DOHH2 (cell line): ENCODE measurements around the gene ELOA.

Source experiments
- CTCF ChIP-seq: fragments of 200-600 bp; sonication (generic); IDR thresholded peaks from one replicate; pipeline ENCODE4 v1.5.1; 2014; ENCODE audit warnings: antibody characterized with exemption, mild to moderate bottlenecking, low read depth, low read length; ENCODE audit not compliant: poor library complexity, severe bottlenecking
- EZH2phosphoT487 ChIP-seq: fragments of 200-600 bp; sonication (generic); IDR thresholded peaks from 2 replicates; pipeline ENCODE4 v1.6.1; 2017; ENCODE audit warnings: borderline replicate concordance, mild to moderate bottlenecking, antibody characterized with exemption, low read length, moderate library complexity, mixed read lengths

GRCh38 chr1:23709229-23709628 is 34.0 kb upstream of the ELOA start:
- TF ChIP-seq CTCF (no peak), EZH2phosphoT487 (no peak)
